GM18519 (cell line): ENCODE measurements around the gene EPHA6.
"Not testable (repeated sequence)": the region's sequence is repeated elsewhere in the genome, so short reads cannot be mapped to it uniquely, and the experiment has no call there.

ENCODE experiments used
- ATAC-seq: cut with Tn5 transposase; IDR thresholded peaks from one replicate; pipeline ENCODE4 v1.9.1; 2021; ENCODE audit warnings: mild to moderate bottlenecking, moderate library complexity; ENCODE audit not compliant: unreplicated experiment, low FRiP score

The EPHA6 gene

GRCh38 chr3:96900031-96900430, 85.6 kb downstream of the EPHA6 start:
- ATAC-seq = no peak

GRCh38 chr3:96900566-96900965, 86.2 kb downstream of the EPHA6 start:
- ATAC-seq = no peak

GRCh38 chr3:96915445-96915844, 101.1 kb downstream of the EPHA6 start:
- ATAC-seq = no peak

GRCh38 chr3:96931119-96931862, 116.9 kb downstream of the EPHA6 start:
- no peak for ATAC-seq

GRCh38 chr3:96942131-96942530, 127.7 kb downstream of the EPHA6 start:
- not testable (repeated sequence) for ATAC-seq

GRCh38 chr3:96958856-96959255, 144.5 kb downstream of the EPHA6 start:
- ATAC-seq = no peak

GRCh38 chr3:96959474-96959873, 145.1 kb downstream of the EPHA6 start:
- no peak for ATAC-seq

- no peak for ATAC-seq
These were observed 145.7 kb downstream of the EPHA6 start for GRCh38 chr3:96959901-96960641.

GRCh38 chr3:96960661-96961330, 146.4 kb downstream of the EPHA6 start:
- no peak for ATAC-seq

GRCh38 chr3:96961576-96961975, 147.2 kb downstream of the EPHA6 start:
- ATAC-seq = no peak

GRCh38 chr3:96966181-96966929, 152.0 kb downstream of the EPHA6 start:
- ATAC-seq = no peak

GRCh38 chr3:96970211-96970610, 155.8 kb downstream of the EPHA6 start:
- no peak for ATAC-seq

GRCh38 chr3:96977671-96978070, 163.3 kb downstream of the EPHA6 start:
- no peak for ATAC-seq

- ATAC-seq = not testable (repeated sequence)
These were observed 169.3 kb downstream of the EPHA6 start for GRCh38 chr3:96983716-96984115.

- ATAC-seq = no peak
These were observed 171.8 kb downstream of the EPHA6 start for GRCh38 chr3:96986241-96986640.

- ATAC-seq = no peak
These were observed 176.8 kb downstream of the EPHA6 start for GRCh38 chr3:96991231-96991630.

GRCh38 chr3:96991800-96992365, 177.5 kb downstream of the EPHA6 start:
- no peak for ATAC-seq

- no peak for ATAC-seq
These were observed 180.6 kb downstream of the EPHA6 start for GRCh38 chr3:96994988-96995387.

- ATAC-seq = no peak
These were observed 181.6 kb downstream of the EPHA6 start for GRCh38 chr3:96996009-96996408.

- ATAC-seq = no peak
These were observed 187.2 kb downstream of the EPHA6 start for GRCh38 chr3:97001611-97002010.
